Heart left ventricle (tissue), 16 donors: ENCODE results near the gene SPRR1A. TPM values are rescaled to one million over a fixed set of nuclear protein-coding genes. Genes with fewer than 3 reads are reported as not detected.

ENCODE experiments used
- ATAC-seq, 4 donors: fragments of 200-7000 bp; cut with Tn5 transposase; one replicate each; pipeline ENCODE4 v1.9.1; 2020 to 2022; ENCODE audit warnings: moderate library complexity in 4 of 4, mild to moderate bottlenecking in 3 of 4, moderate number of reproducible peaks in 1 of 4
- DNase-seq, 5 donors: peaks; one replicate each; pipeline ENCODE4 v3.0.0-alpha.2; 2020
- H3K27ac ChIP-seq, 12 donors: fragments of 200-600 bp; sonication (generic) in 4 of 12; one replicate each; pipeline versions ENCODE4 v1.5.0 to v1.8.0; 2016 to 2022; ENCODE audit warnings: mild to moderate bottlenecking in 2 of 12
- H3K27me3 ChIP-seq, 9 donors: fragments of 200-600 bp; sonication (generic) in 2 of 9; one replicate each; pipeline versions ENCODE4 v1.5.1 to v1.8.0; 2016 to 2022; ENCODE audit warnings: mild to moderate bottlenecking in 3 of 9
- H3K36me3 ChIP-seq, 9 donors: fragments of 200-600 bp; sonication (generic) in 2 of 9; one replicate each; pipeline versions ENCODE4 v1.5.0 to v1.8.0; 2018 to 2022; ENCODE audit warnings: mild to moderate bottlenecking in 2 of 9
- H3K4me1 ChIP-seq, 12 donors: fragments of 200-600 bp; sonication (generic) in 4 of 12; one replicate each; pipeline versions ENCODE4 v1.5.0 to v1.8.0; 2016 to 2022; ENCODE audit warnings: mild to moderate bottlenecking in 3 of 12
- H3K4me3 ChIP-seq, 12 donors: fragments of 200-600 bp; sonication (generic) in 4 of 12; one replicate each; pipeline versions ENCODE4 v1.5.0 to v1.8.0; 2017 to 2022; ENCODE audit warnings: mild to moderate bottlenecking in 9 of 12, moderate library complexity in 4 of 12
- H3K9me3 ChIP-seq, 12 donors: fragments of 200-600 bp; sonication (generic) in 4 of 12; one replicate each; pipeline versions ENCODE4 v1.5.0 to v1.8.0; 2016 to 2022; ENCODE audit warnings: mild to moderate bottlenecking in 1 of 12
- CTCF ChIP-seq, 12 donors: fragments of 200-600 bp; sonication (generic) in 4 of 12; IDR thresholded peaks; one replicate each; pipeline versions ENCODE4 v1.5.0 to v1.8.0; 2018 to 2022; ENCODE audit warnings: antibody characterized with exemption in 12 of 12, mild to moderate bottlenecking in 5 of 12
- POLR2A ChIP-seq, 2 donors: fragments of 450-650 bp; IDR thresholded peaks; one replicate each; pipeline ENCODE4 v1.6.1; 2017; ENCODE audit warnings: antibody characterized with exemption in 2 of 2, mild to moderate bottlenecking in 2 of 2, moderate library complexity in 2 of 2
- WGBS, 4 donors: extraction: QIAGEN DNeasy Blood & Tissue Kit in 2 of 4; methylation state at CpG; one replicate each; pipeline versions ENCODE4 v1.1.5 to v1.1.7; 2013 to 2018; 5-methylcytosine and 5-hydroxymethylcytosine counted together
- intact Hi-C, 10 donors: fragments of 100-400 bp; cut with DNase I; formaldehyde crosslinking; loops; one replicate each; pipeline versions ENCODE4 v1.11.1 to v1.14.2; 2022
- polyA plus RNA-seq, 2 donors: library from polyadenylated mRNA; stranded (reverse); fragments of 200-250 nt; gene quantifications; one replicate each; pipeline ENCODE4 v1.2.3, GENCODE V29; 2013
- total RNA-seq, 9 donors: library from RNA; depleted of rRNA in 2 of 9; stranded (reverse); fragments of >200 nt in 2 of 9; fragmentation: NEBNext Ultra II Directional in 3 of 9; extraction: Animal tissue kit (Norgen Biotek cat#: 25700) in 3 of 9; gene quantifications; one replicate each; pipeline versions ENCODE4 v1.1.0 to v1.2.4, GENCODE V29; 2016 to 2023
- donor health status: ischemic (EF 13 %, LVEDD 7.1; RV severe dilation, severe dysfunction).
- donor health status: healthy with polysubstance abuse.
- donor health status: DM: no; HTN: yes; CAD: no.
- donor health status: DM: no; HTN: no; CAD: no.
- donor health status: ischemic (EF 25% LVEDD 6.9; RV normal size, moderate dysfunction).
- donor health status: ischemic (EF 25% LVEDD 5.7; RV mildly dilated, moderate dysfunction).
- donor health status: healthy.
- donor health status: DM: yes; HTN: yes; CAD: no.
- donor health status: ischemic (EF 35%, LVEDD 5.7; RV mildly dilated, moderate dysfunction).
- donor health status: nonischemic (EF 11% LVEDD 7.7; RV severe dilation, severe dysfunction).
- donor health status: DM: yes; HTN: yes; CAD: no.
- donor health status: PGD.
- donor health status: ischemic (EF 29% LVEDD 5.4; RV normal size, mild dysfunction).
- donor health status: nonischemic (EF 23%, LVEDD 6.1; RV moderate dilation, normal function).

SPRR1A gene
- total and polyA plus RNA-seq, 11 donors = not detected

DNA sequence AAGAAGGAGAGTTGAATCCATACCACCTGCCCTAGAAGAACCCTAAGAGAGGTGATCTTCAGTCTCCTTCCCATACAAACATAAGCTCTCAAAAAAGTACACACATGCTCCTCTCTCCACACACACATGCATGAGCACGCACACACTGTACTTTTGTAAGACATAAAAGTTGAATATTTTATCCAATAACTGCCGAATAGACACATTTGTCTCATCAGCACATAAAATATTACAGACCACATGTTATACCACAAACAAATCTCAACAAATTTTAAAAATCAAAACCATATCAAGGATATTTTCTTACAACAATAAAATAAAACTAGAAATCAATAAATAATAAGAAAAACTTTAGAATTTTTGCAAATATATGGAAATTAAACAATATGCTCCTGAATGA lies 2.7 kb downstream of the SPRR1A start:
- H3K36me3 ChIP-seq = no peaks in the 10 kb centered on the region
- intact Hi-C loops = no loop called here
- H3K4me1 ChIP-seq = no peaks in the 10 kb centered on the region
- H3K9me3 ChIP-seq = no peaks in the 10 kb centered on the region
- WGBS, 4 donors = 79 to 88% (median 84%) methylated on average over 2 of the region's 2 CpGs
- no peak for DNase-seq
- H3K4me3 ChIP-seq = no peak overlapping the region
- no peak overlapping the region for H3K27ac ChIP-seq
- peaks cover 0 to 10% (median 0%) of the 10 kb centered on the region in 9 donors for H3K27me3 ChIP-seq
- ATAC-seq = no peak
- TF ChIP-seq POLR2A (IDR thresholded peaks at IDR 0.05) (no peak), CTCF (IDR thresholded peaks at IDR 0.05) (no peak)

DNA sequence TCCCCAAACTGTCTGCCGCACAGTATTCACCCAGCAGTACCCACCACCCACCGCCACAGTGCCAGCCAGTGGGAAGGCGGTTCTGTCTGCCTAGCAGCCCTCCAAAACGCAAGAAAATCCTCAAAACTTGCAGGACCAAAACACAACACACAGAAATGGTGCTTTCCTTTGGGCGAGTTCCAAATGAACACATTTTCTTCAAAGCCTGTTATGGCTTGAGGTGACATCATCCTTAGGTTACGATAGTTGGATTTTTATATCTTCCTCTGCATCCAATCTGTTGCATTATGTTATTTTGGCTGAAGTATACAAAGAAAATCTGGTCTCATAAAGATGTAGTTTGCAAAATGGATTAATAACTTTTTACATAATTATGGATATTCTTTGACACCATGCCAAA lies 9.3 kb downstream of the SPRR1A start:
- no peaks in the 10 kb centered on the region for H3K36me3 ChIP-seq
- no peak overlapping the region for H3K4me3 ChIP-seq
- ATAC-seq (no peak), DNase-seq (no peak)
- peaks cover 0 to 6% (median 0%) of the 10 kb centered on the region in 9 donors for H3K27me3 ChIP-seq
- H3K9me3 ChIP-seq = peaks cover 0 to 14% (median 0%) of the 10 kb centered on the region in 12 donors
- no peaks in the 10 kb centered on the region for H3K4me1 ChIP-seq
- 69 to 72% (median 69%) methylated on average over 4 to 6 of the region's 6 CpGs for WGBS, 4 donors
- TF ChIP-seq POLR2A (IDR thresholded peaks at IDR 0.05) = no peak
- TF ChIP-seq CTCF (IDR thresholded peaks at IDR 0.05) = no peak
- intact Hi-C loops = no loop called here
- no peak overlapping the region for H3K27ac ChIP-seq

DNA sequence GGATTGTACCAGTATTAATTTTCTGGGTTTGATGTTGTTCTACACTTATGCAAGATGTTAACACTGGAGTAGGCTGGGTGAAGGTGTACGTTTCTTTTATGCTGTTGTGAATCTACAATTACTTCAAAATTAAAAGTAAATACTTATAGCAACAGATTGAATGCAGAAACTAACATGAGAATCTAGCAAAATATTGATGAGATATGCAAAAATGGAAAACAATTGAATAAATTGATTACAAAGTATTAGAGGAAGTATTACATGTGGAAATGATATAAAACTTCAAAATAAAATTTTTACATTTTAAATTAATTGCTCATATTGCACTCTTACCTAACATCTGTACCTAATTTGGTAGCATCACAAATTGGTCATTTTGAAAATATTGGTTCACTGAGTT lies 12.0 kb downstream of the SPRR1A start:
- Histone ChIP-seq H3K9me3 (peaks cover 0 to 14% (median 0%) of the 10 kb centered on the region in 12 donors), H3K36me3 (no peaks in the 10 kb centered on the region), H3K27me3 (peaks cover 0 to 6% (median 0%) of the 10 kb centered on the region in 9 donors), H3K4me1 (no peaks in the 10 kb centered on the region), H3K27ac (no peak overlapping the region), H3K4me3 (no peak overlapping the region)
- TF ChIP-seq POLR2A (IDR thresholded peaks at IDR 0.05) (no peak), CTCF (IDR thresholded peaks at IDR 0.05) (no peak)
- intact Hi-C loops = no loop called here
- 20 to 45% (median 42%) methylated on average over 1 of the region's 1 CpG for WGBS, 4 donors
- ATAC-seq = no peak
- DNase-seq = no peak

DNA sequence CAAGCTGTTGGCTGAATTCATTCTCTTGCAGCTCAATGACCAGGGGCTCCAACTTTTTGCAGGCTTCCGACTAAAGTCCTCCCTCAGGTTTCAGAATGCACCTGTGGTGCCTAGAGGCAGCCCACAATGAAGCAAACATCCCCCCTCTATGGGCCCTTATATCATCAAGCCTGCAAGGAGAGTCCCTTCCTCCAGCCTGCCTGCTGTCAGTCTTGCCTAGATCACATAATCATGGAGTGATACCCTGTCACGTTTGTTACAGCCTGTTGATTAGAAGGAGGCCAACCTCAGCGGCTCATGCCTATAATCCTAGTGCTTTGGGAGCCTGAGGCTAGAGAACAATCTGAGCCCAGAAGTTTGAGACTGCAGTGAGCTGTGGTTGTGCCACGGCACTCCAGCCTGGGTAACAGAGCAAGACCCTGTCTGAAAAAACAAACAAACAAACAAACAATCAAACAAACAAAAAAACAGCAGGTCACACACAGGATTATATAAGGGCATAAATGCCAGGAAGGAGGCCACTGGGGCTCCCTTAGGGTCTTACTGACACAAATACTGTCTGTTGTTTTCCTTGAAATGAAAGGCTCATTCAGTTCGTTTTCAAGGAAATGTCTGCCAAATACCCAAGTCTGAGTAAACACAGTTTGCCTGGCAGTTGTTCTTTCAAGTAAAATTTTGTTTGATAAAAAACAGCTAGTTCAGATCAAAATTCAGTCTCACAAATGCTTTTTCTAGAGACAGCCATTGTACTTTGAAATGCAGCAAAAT lies 12.9 kb downstream of the SPRR1A start:
- DNase-seq (no peak), ATAC-seq (no peak)
- Histone ChIP-seq H3K4me3 (no peak overlapping the region), H3K36me3 (no peaks in the 10 kb centered on the region), H3K27me3 (peaks cover 0 to 6% (median 0%) of the 10 kb centered on the region in 9 donors), H3K4me1 (no peaks in the 10 kb centered on the region), H3K9me3 (peaks cover 0 to 14% (median 0%) of the 10 kb centered on the region in 12 donors), H3K27ac (no peak overlapping the region)
- 16 to 30% (median 22%) methylated on average over 5 of the region's 5 CpGs for WGBS, 4 donors
- intact Hi-C loops = no loop called here
- TF ChIP-seq CTCF (IDR thresholded peaks at IDR 0.05) (no peak), POLR2A (IDR thresholded peaks at IDR 0.05) (no peak)
